Esophagus muscularis mucosa (tissue), 3 donors: Measurements from ENCODE around the gene WSB2.

Source experiments
- CTCF ChIP-seq, 3 experiments: fragments of 200-600 bp in 2 of 3; fragments of 450-650 bp in 1 of 3; sonication (generic) in 2 of 3; IDR thresholded peaks; one replicate each; pipeline ENCODE4 v1.5.1; 2017 to 2019; ENCODE audit warnings: antibody characterized with exemption in 3 of 3, mild to moderate bottlenecking in 2 of 3, moderate library complexity in 1 of 3
- EP300 ChIP-seq: sonication (generic); formaldehyde crosslinking; IDR thresholded peaks from one replicate; pipeline ENCODE4 v1.6.1; 2017; ENCODE audit warnings: antibody characterized with exemption

DNA sequence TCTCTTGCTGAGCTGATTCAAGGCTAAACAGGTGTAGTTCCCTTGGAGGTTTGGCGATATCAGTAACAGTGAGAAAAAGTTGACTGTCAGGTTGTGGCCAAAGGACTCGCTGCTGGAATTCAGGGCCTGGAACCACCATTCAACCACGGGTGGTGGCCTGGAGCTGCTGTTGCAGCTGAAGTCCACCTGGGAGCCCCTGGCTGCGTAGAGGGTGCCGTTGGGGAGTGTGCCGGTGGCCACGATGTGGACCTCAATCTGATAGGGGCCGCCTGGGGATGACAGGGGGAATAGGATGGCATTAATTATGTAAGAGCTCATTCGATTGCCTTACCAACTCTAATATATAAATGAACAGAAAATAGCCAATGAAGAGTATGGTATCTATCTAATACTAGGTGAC is 21.2 kb upstream of the WSB2 start:
- no peak for TF ChIP-seq CTCF (IDR thresholded peaks at IDR 0.05)
- no peak for TF ChIP-seq EP300
